Measurements from ENCODE around the gene BAAT. TPM values are rescaled to one million over a fixed set of nuclear protein-coding genes. Genes with fewer than 3 reads are reported as not detected.
A peak's percentile ranks its signal among the peaks of the same experiment; 100 is the strongest.

The BAAT gene
- total and polyA plus RNA-seq, 2 of the 13 experiments (the other 11 are each of a cell fraction or from before 2014, with no cell fraction given): 0.71 to 7.9 TPM

DNA sequence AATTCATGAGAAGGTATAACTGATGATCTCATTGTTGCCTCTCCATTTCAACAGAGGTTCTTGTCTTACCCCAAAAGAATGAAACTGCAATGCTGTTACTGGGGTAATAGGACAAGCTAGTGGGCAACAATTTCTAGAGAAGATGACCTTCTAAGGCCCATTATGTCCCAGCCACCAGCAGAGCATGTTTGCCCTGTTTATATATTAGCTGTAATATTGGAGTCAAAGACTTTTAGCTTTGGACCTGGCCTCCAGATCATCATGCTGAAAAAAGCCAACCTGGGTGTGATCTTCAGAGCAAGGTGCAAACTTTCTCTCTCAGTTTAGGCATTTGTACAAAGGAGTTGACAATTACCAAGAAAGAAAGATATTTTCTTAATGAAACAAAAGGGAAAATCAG lies 47.4 kb upstream of the BAAT start (continued):
- peak; percentile 51; the same call in 1 of the 2 replicates for TF ChIP-seq ZMYM2 (CRISPR knock-in tag; IDR thresholded peaks at IDR 0.05)
- no peak for TF ChIP-seq KMT2B (CRISPR knock-in tag; IDR thresholded peaks at IDR 0.05)
- TF ChIP-seq, protein P1, sequence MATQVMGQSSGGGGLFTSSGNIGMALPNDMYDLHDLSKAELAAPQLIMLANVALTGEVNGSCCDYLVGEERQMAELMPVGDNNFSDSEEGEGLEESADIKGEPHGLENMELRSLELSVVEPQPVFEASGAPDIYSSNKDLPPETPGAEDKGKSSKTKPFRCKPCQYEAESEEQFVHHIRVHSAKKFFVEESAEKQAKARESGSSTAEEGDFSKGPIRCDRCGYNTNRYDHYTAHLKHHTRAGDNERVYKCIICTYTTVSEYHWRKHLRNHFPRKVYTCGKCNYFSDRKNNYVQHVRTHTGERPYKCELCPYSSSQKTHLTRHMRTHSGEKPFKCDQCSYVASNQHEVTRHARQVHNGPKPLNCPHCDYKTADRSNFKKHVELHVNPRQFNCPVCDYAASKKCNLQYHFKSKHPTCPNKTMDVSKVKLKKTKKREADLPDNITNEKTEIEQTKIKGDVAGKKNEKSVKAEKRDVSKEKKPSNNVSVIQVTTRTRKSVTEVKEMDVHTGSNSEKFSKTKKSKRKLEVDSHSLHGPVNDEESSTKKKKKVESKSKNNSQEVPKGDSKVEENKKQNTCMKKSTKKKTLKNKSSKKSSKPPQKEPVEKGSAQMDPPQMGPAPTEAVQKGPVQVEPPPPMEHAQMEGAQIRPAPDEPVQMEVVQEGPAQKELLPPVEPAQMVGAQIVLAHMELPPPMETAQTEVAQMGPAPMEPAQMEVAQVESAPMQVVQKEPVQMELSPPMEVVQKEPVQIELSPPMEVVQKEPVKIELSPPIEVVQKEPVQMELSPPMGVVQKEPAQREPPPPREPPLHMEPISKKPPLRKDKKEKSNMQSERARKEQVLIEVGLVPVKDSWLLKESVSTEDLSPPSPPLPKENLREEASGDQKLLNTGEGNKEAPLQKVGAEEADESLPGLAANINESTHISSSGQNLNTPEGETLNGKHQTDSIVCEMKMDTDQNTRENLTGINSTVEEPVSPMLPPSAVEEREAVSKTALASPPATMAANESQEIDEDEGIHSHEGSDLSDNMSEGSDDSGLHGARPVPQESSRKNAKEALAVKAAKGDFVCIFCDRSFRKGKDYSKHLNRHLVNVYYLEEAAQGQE (IDR thresholded peaks at IDR 0.05; ENCODE audit: borderline replicate concordance in 1 of 2, low read depth in 1 of 2, low read length in 2 of 2): no peak
- no peak for TF ChIP-seq SMARCE1 (IDR thresholded peaks at IDR 0.05; ENCODE audit: borderline replicate concordance)
- no peak for TF ChIP-seq TOPORS (CRISPR knock-in tag; IDR thresholded peaks at IDR 0.05)
- TF ChIP-seq FOXA3 (CRISPR knock-in tag; IDR thresholded peaks at IDR 0.05): no peak
- no peak for TF ChIP-seq KLF6 (CRISPR knock-in tag; IDR thresholded peaks at IDR 0.05)
- TF ChIP-seq, protein P2, sequence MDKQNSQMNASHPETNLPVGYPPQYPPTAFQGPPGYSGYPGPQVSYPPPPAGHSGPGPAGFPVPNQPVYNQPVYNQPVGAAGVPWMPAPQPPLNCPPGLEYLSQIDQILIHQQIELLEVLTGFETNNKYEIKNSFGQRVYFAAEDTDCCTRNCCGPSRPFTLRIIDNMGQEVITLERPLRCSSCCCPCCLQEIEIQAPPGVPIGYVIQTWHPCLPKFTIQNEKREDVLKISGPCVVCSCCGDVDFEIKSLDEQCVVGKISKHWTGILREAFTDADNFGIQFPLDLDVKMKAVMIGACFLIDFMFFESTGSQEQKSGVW (CRISPR knock-in tag; IDR thresholded peaks at IDR 0.05; ENCODE audit: borderline replicate concordance): no peak
- TF ChIP-seq EHMT2 (IDR thresholded peaks at IDR 0.05; ENCODE audit: borderline replicate concordance, low read depth, low read length): no peak
- TF ChIP-seq ZSCAN25 (CRISPR knock-in tag; IDR thresholded peaks at IDR 0.05): no peak
- TF ChIP-seq, protein P3, sequence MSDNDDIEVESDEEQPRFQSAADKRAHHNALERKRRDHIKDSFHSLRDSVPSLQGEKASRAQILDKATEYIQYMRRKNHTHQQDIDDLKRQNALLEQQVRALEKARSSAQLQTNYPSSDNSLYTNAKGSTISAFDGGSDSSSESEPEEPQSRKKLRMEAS (IDR thresholded peaks at IDR 0.05): 0 out of 2 replicates have a peak, but pooled peaks have one; percentile 12
- TF ChIP-seq, protein P4, sequence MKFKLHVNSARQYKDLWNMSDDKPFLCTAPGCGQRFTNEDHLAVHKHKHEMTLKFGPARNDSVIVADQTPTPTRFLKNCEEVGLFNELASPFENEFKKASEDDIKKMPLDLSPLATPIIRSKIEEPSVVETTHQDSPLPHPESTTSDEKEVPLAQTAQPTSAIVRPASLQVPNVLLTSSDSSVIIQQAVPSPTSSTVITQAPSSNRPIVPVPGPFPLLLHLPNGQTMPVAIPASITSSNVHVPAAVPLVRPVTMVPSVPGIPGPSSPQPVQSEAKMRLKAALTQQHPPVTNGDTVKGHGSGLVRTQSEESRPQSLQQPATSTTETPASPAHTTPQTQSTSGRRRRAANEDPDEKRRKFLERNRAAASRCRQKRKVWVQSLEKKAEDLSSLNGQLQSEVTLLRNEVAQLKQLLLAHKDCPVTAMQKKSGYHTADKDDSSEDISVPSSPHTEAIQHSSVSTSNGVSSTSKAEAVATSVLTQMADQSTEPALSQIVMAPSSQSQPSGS (CRISPR knock-in tag; IDR thresholded peaks at IDR 0.05): 0 out of 2 replicates have a peak, but pooled peaks have one; percentile 33
- TF ChIP-seq, protein P5, sequence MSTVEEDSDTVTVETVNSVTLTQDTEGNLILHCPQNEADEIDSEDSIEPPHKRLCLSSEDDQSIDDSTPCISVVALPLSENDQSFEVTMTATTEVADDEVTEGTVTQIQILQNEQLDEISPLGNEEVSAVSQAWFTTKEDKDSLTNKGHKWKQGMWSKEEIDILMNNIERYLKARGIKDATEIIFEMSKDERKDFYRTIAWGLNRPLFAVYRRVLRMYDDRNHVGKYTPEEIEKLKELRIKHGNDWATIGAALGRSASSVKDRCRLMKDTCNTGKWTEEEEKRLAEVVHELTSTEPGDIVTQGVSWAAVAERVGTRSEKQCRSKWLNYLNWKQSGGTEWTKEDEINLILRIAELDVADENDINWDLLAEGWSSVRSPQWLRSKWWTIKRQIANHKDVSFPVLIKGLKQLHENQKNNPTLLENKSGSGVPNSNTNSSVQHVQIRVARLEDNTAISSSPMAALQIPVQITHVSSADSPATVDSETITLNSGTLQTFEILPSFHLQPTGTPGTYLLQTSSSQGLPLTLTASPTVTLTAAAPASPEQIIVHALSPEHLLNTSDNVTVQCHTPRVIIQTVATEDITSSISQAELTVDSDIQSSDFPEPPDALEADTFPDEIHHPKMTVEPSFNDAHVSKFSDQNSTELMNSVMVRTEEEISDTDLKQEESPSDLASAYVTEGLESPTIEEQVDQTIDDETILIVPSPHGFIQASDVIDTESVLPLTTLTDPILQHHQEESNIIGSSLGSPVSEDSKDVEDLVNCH (CRISPR knock-in tag; IDR thresholded peaks at IDR 0.05): no peak
- TF ChIP-seq ZNF12 (CRISPR knock-in tag; IDR thresholded peaks at IDR 0.05): no peak
- TF ChIP-seq, protein P6, sequence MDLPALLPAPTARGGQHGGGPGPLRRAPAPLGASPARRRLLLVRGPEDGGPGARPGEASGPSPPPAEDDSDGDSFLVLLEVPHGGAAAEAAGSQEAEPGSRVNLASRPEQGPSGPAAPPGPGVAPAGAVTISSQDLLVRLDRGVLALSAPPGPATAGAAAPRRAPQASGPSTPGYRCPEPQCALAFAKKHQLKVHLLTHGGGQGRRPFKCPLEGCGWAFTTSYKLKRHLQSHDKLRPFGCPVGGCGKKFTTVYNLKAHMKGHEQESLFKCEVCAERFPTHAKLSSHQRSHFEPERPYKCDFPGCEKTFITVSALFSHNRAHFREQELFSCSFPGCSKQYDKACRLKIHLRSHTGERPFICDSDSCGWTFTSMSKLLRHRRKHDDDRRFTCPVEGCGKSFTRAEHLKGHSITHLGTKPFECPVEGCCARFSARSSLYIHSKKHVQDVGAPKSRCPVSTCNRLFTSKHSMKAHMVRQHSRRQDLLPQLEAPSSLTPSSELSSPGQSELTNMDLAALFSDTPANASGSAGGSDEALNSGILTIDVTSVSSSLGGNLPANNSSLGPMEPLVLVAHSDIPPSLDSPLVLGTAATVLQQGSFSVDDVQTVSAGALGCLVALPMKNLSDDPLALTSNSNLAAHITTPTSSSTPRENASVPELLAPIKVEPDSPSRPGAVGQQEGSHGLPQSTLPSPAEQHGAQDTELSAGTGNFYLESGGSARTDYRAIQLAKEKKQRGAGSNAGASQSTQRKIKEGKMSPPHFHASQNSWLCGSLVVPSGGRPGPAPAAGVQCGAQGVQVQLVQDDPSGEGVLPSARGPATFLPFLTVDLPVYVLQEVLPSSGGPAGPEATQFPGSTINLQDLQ (CRISPR knock-in tag; IDR thresholded peaks at IDR 0.05): no peak
- no peak for TF ChIP-seq JUND (CRISPR knock-in tag; IDR thresholded peaks at IDR 0.05)

All from HepG2 (cell line).